Middle frontal gyrus (tissue), 1 donor: ENCODE results near the gene FAM171A1.
"Not testable (repeated sequence)": the region's sequence is repeated elsewhere in the genome, so short reads cannot be mapped to it uniquely, and the experiment has no call there.

Experiments used
- DNase-seq: peaks from one replicate; pipeline ENCODE4 v3.0.0-alpha.2; 2015; ENCODE audit warnings: low spot score; ENCODE audit errors: extremely low spot score

Gene FAM171A1

DNA sequence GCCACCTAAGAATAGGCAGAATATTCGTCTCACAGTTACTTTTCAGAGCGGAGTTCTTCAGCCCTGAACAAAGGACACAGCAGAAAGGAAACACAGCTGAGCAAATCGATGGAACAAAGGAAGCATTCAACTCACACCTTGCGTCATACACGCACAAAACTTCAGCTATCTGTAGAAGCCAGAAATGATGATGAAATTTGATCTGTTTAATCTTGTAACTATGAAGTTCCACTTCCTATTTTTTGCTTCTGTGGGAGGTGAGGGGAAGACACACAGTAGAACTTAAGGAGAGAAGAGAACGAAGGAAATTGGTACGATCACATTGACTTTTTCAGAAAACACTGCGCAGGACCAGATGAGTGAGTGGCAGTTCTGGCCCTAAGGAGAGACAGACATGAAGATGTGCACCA lies 26.2 kb downstream of the FAM171A1 start:
- peak; percentile 39 for DNase-seq

DNA sequence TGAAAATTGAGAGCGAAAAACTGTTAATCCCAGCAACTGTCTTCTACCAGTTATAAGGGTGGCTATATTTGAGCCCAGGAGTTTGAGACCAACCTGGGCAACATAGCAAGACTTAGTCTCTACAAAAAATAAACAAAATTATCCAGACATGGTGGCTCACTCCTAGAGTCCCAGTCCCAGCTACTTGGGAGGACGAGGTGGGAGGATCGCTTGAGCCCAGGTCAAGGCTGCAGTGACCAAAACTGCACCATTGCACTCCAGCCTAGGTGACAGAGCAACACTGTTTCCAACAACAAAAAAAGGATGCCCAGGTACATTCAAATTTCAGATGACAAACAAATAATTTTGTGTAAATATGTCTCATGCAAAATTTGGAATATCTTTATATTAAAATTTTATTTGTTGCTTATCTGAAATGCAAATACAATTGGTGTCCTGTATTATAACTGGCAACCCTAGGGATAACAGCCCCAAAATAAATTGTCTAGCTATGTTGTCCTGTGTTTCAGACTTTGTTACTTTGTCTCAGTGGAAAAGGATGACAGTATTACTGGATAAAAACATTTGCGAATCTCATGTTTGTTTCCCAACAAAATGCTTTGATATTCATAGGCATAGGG lies 26.7 kb downstream of the FAM171A1 start:
- DNase-seq: no peak

DNA sequence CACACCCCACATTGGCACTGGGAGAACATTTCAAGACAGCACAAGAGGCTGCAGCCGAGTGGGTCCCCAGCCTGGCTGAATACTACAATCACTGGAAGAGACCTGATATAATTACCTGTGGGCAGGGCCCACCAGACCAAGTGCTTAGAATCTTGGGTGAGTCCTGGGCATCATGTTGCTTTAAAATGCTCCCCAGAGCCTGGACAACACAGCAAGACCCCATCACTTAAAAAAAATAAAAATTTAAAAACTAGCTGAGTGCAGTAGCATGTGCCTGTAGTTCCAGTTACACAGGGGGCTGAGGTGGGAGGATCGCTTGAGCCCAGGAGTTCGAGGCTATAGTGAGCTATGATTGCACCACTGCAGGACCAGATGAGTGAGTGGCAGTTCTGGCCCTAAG lies 28.1 kb downstream of the FAM171A1 start:
- no peak for DNase-seq

DNA sequence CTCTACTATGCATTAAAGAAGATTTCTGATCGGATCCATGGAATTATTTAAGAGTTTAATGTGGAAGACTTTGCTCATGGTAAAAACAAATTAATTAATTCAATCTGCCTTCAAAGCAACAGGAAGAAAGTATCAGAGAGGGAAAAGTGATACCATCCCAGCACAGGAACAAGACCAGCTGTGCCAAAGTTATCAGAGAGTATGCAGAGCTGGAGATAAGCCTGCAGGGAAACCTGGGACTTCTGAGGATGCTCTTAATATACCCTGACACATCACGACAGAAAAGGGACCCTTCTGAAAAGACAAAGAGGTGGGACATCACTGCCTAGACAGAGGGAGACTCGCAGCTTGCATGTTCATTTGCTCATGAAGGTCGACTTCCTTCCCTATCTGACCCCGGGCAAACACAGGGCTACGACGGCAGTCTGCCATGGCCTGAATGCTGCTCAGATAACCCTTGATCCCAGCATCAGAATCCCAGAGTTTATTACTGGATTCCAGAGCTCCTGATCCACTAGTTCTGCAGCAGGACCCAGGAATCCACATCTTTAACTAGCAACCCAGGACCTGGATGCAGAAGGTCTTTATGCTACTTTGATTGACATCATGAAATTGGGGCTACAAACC lies 29.5 kb downstream of the FAM171A1 start:
- no peak for DNase-seq

DNA sequence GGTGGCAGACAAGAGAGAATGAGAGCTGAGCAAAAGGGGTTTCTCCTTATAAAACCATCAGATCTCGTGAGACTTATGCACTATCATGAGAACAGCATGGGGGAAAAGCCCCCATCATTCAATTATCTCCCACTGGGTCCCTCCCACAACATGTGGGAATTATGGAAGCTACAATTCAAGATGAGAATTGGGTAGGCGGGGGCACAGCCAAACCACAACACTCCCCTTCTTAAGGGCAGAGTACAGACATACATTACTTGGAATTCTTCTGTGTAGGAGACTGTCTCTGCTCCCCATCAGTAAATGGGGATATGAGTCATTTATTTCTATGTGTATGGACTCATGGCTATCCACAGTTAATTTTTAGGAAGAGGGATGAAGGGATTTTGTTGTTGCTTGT lies 31.2 kb downstream of the FAM171A1 start:
- no peak for DNase-seq

DNA sequence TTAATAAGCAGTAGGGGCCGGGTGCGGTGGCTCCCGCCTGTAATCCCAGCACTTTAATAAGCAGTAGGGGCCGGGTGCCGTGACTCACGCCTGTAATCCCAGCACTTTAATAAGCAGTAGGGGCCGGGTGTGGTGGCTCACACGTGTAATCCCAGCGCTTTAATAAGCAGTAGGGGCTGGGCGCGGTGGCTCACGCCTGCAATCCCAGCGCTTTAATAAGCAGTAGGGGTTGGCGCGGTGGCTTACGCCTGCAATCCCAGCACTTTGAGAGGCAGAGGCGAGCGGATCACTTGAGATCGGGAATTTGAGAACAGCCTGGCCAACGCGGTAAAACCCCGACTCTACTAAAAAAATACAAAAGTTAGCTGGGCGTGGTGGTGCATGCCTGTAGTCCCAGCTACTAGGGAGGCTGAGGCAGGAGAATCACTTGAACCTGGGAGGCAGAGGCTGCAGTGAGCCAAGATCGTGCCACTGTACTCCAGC lies 33.6 kb downstream of the FAM171A1 start:
- not testable (repeated sequence) for DNase-seq

DNA sequence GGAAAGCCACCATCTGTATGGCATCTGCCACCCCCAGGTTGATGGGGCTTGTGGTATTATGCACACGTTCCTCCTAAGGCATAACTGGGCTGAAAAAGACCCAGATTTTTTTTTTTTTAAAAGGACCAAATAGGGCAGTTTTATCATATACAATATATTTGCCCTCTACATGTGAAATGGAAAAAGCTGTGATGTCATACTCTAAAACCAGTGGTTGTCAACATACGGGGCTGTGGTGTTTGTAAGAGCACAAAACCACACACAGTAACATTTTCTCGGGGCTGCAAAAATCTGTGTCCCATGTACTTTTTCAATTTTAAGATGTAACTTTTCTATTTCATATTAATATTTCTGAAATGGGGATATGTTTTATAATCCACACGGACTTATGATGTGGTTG lies 34.9 kb downstream of the FAM171A1 start:
- no peak for DNase-seq

DNA sequence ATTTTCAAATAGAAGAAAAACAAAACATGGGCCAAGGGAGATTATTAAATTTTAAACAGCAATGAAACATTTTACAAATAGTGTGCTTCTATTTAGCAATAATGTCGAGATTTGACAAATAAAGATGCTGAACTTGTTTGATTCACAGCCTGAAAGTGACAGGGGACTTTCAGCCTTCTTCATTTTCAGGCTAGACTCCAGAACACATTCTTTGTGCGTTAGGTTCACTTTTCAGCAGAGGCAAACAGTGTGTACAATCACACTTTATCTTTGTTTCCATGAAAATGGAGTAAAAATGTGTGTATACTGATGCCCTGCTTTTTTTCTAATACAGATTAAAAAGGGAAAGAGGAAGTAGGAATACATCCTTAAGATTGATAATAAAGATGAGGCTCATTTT lies 35.6 kb downstream of the FAM171A1 start:
- no peak for DNase-seq

DNA sequence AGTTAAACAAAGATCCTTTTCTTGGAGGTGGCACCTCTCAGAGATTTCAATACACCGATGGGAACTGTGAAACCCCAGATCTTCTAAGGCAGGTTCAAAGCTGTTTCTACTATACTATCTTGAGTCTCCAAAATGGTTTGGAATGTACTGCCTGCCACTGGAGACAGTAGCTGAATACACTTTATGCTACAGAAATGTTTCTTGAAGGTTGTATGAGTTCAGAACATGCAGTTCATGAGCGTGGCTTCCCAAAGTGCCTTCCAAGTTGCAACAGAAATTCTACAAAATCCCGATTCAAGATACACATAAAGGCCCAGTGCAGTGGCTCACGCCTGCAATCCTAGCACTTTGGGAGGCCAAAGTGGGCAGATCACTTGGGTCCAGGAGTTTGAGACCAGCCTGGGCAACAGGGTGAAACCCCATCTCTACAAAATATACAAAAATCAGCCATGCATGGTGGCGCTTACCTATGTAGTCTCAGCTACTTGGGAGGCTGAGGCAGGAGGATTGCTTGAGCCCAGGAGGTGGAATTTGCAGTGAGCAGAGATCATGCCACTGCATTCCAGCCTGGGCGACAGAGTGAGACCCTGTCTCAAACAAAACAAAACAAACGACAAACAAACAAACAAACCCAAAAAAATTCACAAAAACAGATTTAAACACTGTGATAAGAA lies 36.3 kb downstream of the FAM171A1 start:
- no peak for DNase-seq

DNA sequence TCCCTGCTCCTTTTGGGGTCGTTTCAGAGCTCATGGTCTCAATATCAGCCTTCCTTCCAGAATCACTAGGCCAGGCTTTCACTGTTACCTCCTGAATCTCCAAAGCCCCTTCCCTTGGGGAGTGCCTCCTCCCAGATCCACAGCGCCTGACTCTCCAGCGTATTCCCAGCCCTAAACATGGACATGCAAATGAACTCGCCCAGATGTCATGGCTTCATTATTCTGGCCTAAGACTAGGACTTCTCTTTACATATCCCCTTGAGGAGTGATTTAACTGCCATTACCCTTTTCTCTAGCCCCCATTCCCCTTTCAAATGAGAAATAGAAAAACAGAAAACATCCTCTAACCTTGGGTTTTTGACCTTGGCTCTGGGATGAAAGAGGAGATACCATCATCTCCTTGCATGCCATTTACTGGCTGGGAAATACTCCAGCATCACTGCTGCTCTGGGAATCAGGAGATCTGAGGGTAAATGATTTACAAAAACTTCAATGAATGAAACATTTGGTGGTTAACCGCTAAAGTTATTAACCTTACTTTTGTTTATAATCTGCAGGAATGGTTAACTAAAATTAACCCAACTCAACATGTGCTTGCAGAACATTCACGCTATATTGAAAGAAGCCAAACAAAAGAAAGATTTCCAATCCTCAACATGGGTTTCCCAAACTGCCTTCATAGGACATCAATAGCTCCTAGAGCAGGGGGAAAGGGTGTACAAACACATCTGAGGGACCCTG lies 37.0 kb downstream of the FAM171A1 start:
- no peak for DNase-seq

DNA sequence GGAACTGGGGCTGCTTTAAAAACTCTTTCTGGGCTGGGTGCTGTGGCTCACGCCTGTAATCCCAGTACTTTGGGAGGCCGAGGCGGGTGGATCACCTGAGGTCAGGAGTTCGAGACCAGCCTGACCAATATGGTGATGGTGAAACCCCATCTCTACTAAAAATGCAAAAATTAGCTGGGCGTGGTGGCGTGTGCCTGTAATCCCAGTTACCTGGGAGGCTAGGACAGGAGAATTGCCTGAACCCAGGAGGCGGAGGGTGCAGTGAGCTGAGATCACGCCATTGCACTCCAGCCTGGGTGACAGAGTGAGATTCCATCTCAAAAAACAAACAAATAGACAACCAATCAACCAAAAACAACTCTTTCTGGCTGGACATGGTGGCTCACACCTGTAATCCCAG lies 37.9 kb downstream of the FAM171A1 start:
- not testable (repeated sequence) for DNase-seq

DNA sequence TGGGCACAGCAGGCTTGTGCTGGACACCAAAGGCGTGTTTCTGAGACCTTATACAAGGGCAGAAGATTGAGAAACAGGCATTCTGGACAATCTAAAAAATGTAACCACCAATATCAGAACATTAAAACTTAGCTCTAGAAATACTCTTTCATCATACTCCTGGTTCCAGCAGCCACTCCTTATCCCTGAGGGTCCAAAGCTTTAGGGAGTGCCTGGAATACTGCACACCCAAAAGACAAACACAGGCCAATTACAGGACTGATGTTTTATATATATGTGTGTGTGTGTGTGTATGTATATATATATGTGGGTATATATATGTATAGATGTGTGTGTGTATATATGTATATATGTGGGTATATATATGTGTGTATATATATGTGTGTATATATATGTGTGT lies 39.6 kb downstream of the FAM171A1 start:
- no peak for DNase-seq

DNA sequence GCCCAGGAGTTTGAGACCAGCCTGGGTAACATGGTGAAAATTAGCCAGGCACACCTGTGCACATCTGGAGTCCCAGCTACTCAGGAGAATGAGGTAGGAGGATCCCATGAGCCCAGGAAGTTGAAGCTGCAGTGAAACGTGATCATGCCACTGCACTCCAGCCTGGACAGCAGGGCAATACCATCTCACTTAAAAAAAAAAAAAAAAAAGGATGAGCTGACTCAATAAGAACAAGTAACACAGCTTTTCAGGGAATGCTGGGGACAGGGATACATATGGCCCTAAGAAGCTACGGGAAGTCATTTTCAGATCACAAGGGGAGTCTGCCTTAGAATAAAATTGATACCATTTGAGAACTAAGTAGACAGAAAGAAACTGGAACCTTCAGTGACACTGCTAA lies 41.7 kb downstream of the FAM171A1 start:
- no peak for DNase-seq

DNA sequence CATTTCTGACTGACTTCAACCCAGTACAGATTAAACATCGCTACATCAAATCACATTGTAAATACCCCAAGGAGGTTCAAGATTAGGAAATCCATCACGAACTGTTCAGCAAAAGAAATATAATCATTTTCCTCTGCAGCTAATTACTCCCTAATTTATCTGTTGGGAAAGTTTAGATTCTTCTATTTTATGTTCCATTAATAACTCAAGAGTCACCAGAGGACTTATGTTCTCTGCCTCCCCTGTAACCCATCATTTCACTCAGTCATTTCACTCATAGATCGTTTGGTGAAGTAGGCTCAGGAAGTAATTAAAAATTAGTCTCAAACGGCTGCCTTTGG lies 45.2 kb downstream of the FAM171A1 start:
- no peak for DNase-seq

DNA sequence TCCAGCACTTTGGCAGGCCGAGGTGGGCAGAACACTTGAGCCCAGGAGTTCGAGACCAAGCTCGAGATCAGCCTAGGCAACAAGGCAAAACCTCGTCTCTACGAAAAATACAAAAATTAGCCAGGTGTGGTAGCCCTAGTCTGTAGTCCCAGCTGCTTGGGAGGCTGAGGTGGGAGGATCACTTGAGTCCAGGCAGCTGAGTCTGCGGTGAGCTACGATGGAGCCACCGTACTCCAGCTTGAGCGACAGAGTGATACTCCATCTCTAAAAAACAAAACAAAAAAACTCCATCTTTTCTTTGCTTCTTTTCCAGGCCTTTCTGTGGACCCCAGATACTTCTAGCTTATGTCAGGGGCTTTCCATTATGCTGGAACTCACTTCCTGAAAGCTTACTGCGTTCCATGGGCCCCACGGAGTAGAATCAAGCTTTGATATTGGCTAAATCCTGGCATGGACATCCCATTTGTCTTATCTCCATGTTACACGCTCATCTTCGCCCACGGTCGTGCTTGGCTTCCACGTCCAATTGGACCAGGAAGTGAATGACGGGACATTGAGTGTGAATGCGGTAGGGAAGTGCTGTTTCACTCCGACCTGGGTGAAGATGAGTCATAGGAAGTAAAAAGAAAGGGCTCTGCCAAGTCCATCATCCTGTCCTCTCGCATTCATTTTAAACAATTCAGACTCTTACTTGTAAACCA lies 45.7 kb downstream of the FAM171A1 start:
- no peak for DNase-seq

DNA sequence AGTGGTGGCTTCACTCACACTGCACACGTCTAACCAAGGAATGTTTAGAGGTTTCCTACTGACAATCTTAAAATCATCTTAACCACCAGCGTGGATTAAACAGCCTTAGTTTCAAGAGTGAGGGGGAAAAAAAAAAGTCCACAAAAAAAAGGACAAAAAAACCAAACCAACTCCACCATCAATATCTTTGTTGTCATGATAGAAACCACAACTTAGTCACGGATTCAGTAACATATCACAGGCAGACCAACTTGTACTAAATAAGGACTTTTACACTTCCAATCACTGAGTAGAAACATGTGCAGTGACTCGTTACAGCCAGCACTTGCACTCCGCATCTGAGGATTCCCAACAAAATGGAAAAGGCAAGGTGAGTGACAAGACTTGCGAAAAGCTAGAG lies 46.5 kb downstream of the FAM171A1 start:
- no peak for DNase-seq

DNA sequence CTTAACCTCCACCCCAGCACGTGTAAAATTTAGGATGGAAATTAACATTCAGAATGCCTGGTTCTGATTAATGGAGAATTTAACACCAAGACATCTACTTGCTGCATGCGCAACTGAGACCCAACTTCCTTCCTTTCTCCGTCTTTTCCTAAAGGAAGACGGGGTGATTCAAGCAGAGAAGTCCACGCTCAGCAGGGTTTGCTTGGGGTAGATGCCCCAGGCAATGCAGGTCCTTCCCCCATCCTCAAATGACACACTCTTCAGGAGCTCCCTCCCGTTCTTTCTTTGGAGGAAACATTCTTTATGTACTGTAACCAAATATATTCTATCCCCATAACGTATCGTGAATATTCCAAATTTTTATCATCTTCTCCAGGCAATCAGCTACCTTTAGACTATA lies 47.0 kb downstream of the FAM171A1 start:
- no peak for DNase-seq

DNA sequence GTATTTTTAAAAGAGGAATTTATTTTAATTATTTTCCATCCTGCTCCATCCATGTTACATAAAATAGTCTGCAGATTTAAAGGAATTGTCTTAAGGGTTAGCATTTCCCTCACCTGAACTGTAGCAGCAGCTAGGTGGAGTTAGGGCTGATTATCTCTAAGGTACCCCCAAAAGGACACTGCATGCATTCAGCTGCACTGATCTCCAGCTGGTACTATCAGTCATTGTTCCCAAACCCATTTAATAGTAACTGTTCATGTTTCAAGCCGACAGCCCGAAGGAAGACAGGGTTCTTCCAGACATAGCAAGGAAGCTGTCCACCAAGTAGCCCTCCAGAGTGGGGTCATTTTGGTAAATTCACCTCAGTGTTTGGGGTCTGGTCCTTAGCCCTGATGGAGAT lies 48.7 kb downstream of the FAM171A1 start:
- DNase-seq: no peak

DNA sequence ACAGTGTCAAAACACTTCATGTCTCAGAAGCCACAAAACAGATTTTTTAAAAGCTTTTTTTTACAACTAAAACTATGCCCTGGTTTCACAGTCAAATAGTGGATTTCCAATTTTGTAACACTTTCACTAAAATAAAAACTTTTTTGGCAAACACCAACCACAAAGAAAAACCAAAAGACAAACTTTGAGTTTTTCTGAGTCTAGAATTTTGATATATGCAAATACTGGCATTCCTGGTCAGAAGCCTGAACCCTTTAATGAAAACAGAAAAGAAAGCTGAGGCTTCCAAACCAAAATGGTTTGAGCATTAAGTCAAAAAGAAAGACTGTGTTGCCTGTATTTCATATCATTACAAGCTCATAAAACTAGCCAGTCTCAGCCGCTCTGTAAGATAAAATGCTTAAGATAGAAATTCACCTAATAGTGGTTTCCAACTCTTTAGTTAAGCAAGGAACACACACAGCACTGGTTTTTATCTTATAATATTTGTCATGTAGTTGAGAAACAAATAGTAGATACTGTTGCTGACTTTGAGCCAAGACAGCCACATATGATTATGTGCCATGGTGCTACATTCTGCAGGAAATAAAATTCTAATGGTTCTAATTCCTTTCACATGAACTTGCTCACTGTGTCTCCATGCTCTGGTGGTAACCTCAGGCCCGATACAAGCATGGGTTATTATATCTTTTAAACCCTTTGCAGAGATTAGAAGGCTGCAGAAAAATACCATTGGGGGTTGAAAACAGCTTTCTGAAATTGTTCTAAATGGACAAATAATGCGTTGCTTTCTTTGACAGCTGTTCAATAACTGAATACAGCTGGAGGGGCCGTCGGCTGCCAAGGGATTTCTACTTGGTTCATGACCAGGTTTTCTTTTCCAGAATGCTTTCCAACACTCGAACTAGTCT lies 49.4 kb downstream of the FAM171A1 start:
- no peak for DNase-seq

DNA sequence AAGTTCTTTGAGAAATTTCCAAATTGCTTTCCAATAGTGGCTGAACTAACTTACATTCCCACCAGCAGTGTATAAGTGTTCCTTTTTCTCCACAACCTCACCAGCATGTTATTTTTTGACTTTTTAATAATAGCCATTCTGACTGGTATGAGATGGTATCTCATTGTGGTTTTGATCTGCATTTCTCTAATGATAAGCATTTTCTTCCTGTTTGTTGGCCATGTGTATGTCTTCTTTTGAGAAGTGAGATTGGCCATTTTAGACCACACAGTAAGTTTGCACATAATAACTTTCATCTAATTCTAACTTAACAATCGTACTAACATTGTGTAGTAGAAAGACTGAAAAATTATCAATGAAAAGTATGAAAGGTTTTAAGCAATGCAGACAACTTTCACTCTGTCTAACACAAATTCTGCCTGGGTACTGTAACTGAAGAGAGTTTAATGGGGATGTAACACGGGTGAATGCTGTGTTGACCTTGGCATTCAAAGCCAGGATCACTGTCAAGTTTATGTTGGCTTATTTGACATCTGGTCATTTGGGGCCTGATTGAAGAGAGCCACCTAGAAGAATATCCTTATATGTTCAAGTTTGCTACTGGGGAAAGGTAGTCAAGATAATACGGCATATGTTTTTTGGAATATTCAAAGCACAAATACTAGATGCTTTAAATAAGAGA lies 50.4 kb downstream of the FAM171A1 start:
- DNase-seq: no peak
